ENCODE measurements around the gene LYSMD4.

The LYSMD4 gene

DNA sequence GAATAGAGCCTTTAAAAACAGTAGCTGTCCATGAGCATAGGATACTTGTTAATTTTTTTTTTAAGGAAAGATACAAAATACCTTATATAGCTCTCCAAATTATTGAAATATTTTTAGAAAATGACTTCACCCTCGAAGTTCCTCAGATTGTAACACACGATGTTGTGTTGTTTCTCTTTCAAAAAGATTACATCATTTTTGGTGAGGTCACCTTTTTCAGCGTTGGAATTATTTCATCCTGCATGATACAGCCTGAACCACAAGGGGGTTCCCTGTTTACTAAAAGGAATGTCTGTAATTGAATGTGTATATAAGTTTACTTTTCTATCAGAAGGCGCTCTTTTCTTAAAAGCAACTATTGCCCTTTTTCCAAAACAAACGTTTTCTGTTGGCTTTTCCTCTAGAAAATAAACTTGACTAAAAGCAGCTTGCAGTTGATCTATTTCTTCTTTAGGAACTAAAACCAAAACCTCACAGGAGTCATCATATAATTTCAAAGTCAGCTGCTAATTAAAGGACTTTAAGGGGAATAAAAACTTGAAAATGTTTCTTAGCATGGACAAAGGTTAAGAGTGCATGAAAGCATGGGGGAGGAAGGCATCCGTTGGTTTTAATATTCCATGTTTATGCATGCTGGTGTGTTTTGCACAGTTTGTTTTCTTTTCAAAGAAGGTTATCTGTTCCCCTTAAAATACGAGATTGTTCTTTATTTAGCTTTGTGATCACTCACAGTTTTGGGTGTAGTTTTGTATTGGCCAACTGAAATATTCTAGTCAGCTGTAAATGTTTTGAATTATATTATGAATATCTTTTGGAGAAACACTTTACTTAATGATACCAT, 29.4 kb downstream of the LYSMD4 start:
- Histone ChIP-seq H3K9ac (peak overlapping the region; percentile 35; the same call in 1 of the 2 replicates), H3K4me1 (ENCODE audit: low read depth, poor library complexity, severe bottlenecking) (peaks cover 27% of the 10 kb centered on the region), H3K79me2 (ENCODE audit: insufficient read depth, low read depth) (no peaks in the 10 kb centered on the region), H2AFZ (ENCODE audit: low read depth) (no peak overlapping the region), H3K4me3 (IDR thresholded peaks at IDR 0.05; ENCODE audit: insufficient read depth, low read depth, low read length) (no peak overlapping the region), H3K4me2 (peak overlapping the region; percentile 50), H4K20me1 (ENCODE audit: insufficient read depth) (no peaks in the 10 kb centered on the region), H3K36me3 (ENCODE audit: insufficient read depth) (no peaks in the 10 kb centered on the region), H3K27ac (peak overlapping the region; percentile 49), H3K27me3 (ENCODE audit: insufficient read depth, low read depth) (no peaks in the 10 kb centered on the region)
- no peak; the same call in 1 of the 2 replicates for TF ChIP-seq CTCF (conservative IDR thresholded peaks at IDR 0.05; ENCODE audit: low read depth, low read length)

- Histone ChIP-seq H3K27me3 (ENCODE audit: insufficient read depth, low read depth) (no peaks in the 10 kb centered on the region), H3K36me3 (ENCODE audit: insufficient read depth) (no peaks in the 10 kb centered on the region), H3K4me2 (peak overlapping the region; percentile 50), H3K27ac (peak overlapping the region; percentile 49), H4K20me1 (ENCODE audit: insufficient read depth) (no peaks in the 10 kb centered on the region), H2AFZ (ENCODE audit: low read depth) (no peak overlapping the region), H3K4me1 (ENCODE audit: low read depth, poor library complexity, severe bottlenecking) (peaks cover 27% of the 10 kb centered on the region), H3K79me2 (ENCODE audit: insufficient read depth, low read depth) (no peaks in the 10 kb centered on the region), H3K9ac (peak overlapping the region; percentile 35; the same call in 1 of the 2 replicates), H3K4me3 (IDR thresholded peaks at IDR 0.05; ENCODE audit: insufficient read depth, low read depth, low read length) (no peak overlapping the region)
- no peak for TF ChIP-seq CTCF (conservative IDR thresholded peaks at IDR 0.05; ENCODE audit: low read depth, low read length)
These were observed 30.2 kb downstream of the LYSMD4 start for GRCh38 chr15:99702895-99703602.

- no peaks in the 10 kb centered on the region for H3K79me2 ChIP-seq (ENCODE audit: insufficient read depth, low read depth)
- no peak overlapping the region for H3K27ac ChIP-seq
- no peaks in the 10 kb centered on the region for H4K20me1 ChIP-seq (ENCODE audit: insufficient read depth)
- no peak overlapping the region for H3K9ac ChIP-seq
- no peak for TF ChIP-seq CTCF (conservative IDR thresholded peaks at IDR 0.05; ENCODE audit: low read depth, low read length)
- H3K4me2 ChIP-seq: no peak overlapping the region
- H3K4me3 ChIP-seq (IDR thresholded peaks at IDR 0.05; ENCODE audit: insufficient read depth, low read depth, low read length): no peak overlapping the region
- H3K27me3 ChIP-seq (ENCODE audit: insufficient read depth, low read depth): no peaks in the 10 kb centered on the region
- no peak overlapping the region for H2AFZ ChIP-seq (ENCODE audit: low read depth)
- no peaks in the 10 kb centered on the region for H3K36me3 ChIP-seq (ENCODE audit: insufficient read depth)
- no peaks in the 10 kb centered on the region for H3K4me1 ChIP-seq (ENCODE audit: low read depth, poor library complexity, severe bottlenecking)
These were observed 37.1 kb downstream of the LYSMD4 start for GRCh38 chr15:99696096-99696495.

DNA sequence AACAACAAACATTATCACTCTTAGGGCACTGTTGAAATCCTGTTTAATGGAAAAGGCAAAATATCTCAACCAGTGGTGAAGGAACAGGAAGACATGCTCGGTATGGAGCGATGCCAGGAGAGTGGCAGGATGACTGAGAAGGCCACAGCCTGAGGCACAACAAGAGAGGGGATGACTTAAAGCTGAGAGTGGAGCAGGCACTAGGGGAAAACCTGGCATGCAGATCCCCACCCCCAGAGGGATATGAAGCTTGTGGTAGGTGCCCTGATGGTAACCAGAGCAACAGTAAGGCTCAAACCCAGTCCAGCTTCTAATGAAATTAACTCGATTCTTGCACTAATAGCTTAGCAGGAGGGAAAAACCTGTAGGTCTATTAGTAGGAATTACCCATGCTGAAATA, 40.4 kb downstream of the LYSMD4 start:
- Histone ChIP-seq H3K79me2 (ENCODE audit: insufficient read depth, low read depth) (no peaks in the 10 kb centered on the region), H3K4me1 (ENCODE audit: low read depth, poor library complexity, severe bottlenecking) (no peaks in the 10 kb centered on the region), H3K9ac (no peak overlapping the region), H2AFZ (ENCODE audit: low read depth) (no peak overlapping the region), H3K4me3 (IDR thresholded peaks at IDR 0.05; ENCODE audit: insufficient read depth, low read depth, low read length) (no peak overlapping the region), H3K4me2 (no peak overlapping the region), H3K27me3 (ENCODE audit: insufficient read depth, low read depth) (no peaks in the 10 kb centered on the region), H3K36me3 (ENCODE audit: insufficient read depth) (no peaks in the 10 kb centered on the region), H4K20me1 (ENCODE audit: insufficient read depth) (no peaks in the 10 kb centered on the region), H3K27ac (no peak overlapping the region)
- no peak for TF ChIP-seq CTCF (conservative IDR thresholded peaks at IDR 0.05; ENCODE audit: low read depth, low read length)
